ENCODE data around the gene RAX2. TPM values are rescaled to one million over a fixed set of nuclear protein-coding genes. Genes with fewer than 3 reads are reported as not detected.

Gene RAX2
- total and polyA plus RNA-seq, 2 of the 8 experiments (the other 6 are each of a cell fraction or from before 2014, with no cell fraction given): 0.08 TPM; not detected in 1

- CTCF ChIA-PET (ENCODE audit: partially characterized antibody): interaction anchor here (0.5 to 2.4 kb wide), 9 partner anchors 9 to 379 kb away, joined by 3 to 10 read pairs (median 4); no protein-coding TSS in a partner anchor
- POLR2A ChIA-PET (ENCODE audit: partially characterized antibody): no interaction called here
Measured at GRCh38 chr19:3817761-3818160, 45.7 kb upstream of the RAX2 start.

More at GRCh38 chr19:3817761-3818160, 45.7 kb upstream of the RAX2 start:
- H3K4me2 ChIP-seq (ENCODE audit: insufficient read depth in 1 of 2, low read depth in 2 of 2, low read length in 2 of 2): no peak overlapping the region
- H2BK5ac ChIP-seq (ENCODE audit: low read depth, low read length): no peak overlapping the region
- no peak overlapping the region for H2BK15ac ChIP-seq (ENCODE audit: low read length)
- no peaks in the 10 kb centered on the region for H3K36me3 ChIP-seq (ENCODE audit: control insufficient read depth in 2 of 4, insufficient read depth in 4 of 4, low read length in 3 of 4)
- no peak overlapping the region for H2BK20ac ChIP-seq (ENCODE audit: low read length)
- no peak overlapping the region for H3K14ac ChIP-seq (ENCODE audit: insufficient read length)
- H3K4me1 ChIP-seq (replicated peaks in 1 of 4; ENCODE audit: control insufficient read depth in 3 of 4, insufficient read depth in 4 of 4, low read length in 3 of 4): no peaks in the 10 kb centered on the region; a peak in 1 of 7 replicates
- H3K4me3 ChIP-seq (ENCODE audit: extremely low read depth in 1 of 4, insufficient read depth in 2 of 4, low read depth in 3 of 4, low read length in 4 of 4): no peak overlapping the region
- H2AFZ ChIP-seq (ENCODE audit: low read length): no peak overlapping the region
- no peak overlapping the region for H4K5ac ChIP-seq (ENCODE audit: insufficient read length, low read depth, low read length)
- H3K18ac ChIP-seq (ENCODE audit: extremely low read depth, low read length): no peak overlapping the region
- H2AK5ac ChIP-seq (ENCODE audit: low read depth, low read length): no peak overlapping the region
- no peak overlapping the region for H3K9ac ChIP-seq (replicated peaks in 1 of 4; ENCODE audit: extremely low read depth in 1 of 4, low read depth in 3 of 4, low read length in 3 of 4)
- no peaks in the 10 kb centered on the region for H3K9me3 ChIP-seq (ENCODE audit: insufficient read depth in 2 of 2, low read depth in 1 of 2, low read length in 1 of 2)
- H4K91ac ChIP-seq (replicated peaks; ENCODE audit: insufficient read length, low read length): no peak overlapping the region
- H3K27me3 ChIP-seq (replicated peaks in 1 of 4; ENCODE audit: control insufficient read depth in 3 of 4, extremely low read depth in 1 of 4, insufficient read depth in 3 of 4, low read length in 3 of 4): peaks cover 0 to 2% (median under 1%) of the 10 kb centered on the region in 4 experiments; a peak in 3 of 7 replicates
- TF ChIP-seq BACH1 (IDR thresholded peaks at IDR 0.05; ENCODE audit: low read length) (no peak), CHD2 (IDR thresholded peaks at IDR 0.05; ENCODE audit: low read length) (no peak), CTCF (IDR thresholded peaks at IDR 0.05; ENCODE audit: control extremely low read depth in 1 of 3, insufficient read depth in 1 of 3, low read depth in 1 of 3, low read length in 3 of 3) (no peak), GTF2F1 (IDR thresholded peaks at IDR 0.05; ENCODE audit: borderline replicate concordance, low read depth, low read length) (no peak), CBX8 (IDR thresholded peaks at IDR 0.05; ENCODE audit: borderline replicate concordance, low read depth, low read length) (no peak)
- no peaks in the 10 kb centered on the region for H3K23me2 ChIP-seq (ENCODE audit: low read depth, low read length)
- H2BK120ac ChIP-seq (replicated peaks; ENCODE audit: low read depth, low read length): no peak overlapping the region
- peaks cover 0 to 1% of the 10 kb centered on the region in 2 experiments for H4K20me1 ChIP-seq (replicated peaks in 1 of 2; ENCODE audit: control insufficient read depth in 1 of 2, insufficient read depth in 2 of 2, low read length in 2 of 2)
- no peak overlapping the region for H3K4ac ChIP-seq (replicated peaks; ENCODE audit: insufficient read length, low read depth, low read length)
- 91% methylated on average over 8 of the region's 8 CpGs; no CpG with 5 or more reads in 1 of the 2 experiments for WGBS, 2 experiments (ENCODE audit: extremely low coverage in 1 of 2, insufficient coverage in 1 of 2, insufficient read length in 1 of 2, insufficient replicate concordance in 2 of 2, low coverage in 1 of 2, low lambda C conversion rate in 2 of 2, missing lambda C conversion rate in 1 of 2)
- DNase-seq (ENCODE audit: low read depth in 1 of 2, low spot score in 2 of 2) (no peak), FAIRE-seq (no peak)
- H4K8ac ChIP-seq (ENCODE audit: extremely low read depth, insufficient read depth, low read length): peak overlapping the region; percentile 23; the same call in 1 of the 2 replicates
- no peak overlapping the region for H3K23ac ChIP-seq (ENCODE audit: insufficient read length)
- H2BK12ac ChIP-seq (ENCODE audit: low read depth, low read length): no peak overlapping the region
- no peak overlapping the region for H3K27ac ChIP-seq (ENCODE audit: low read depth, low read length)
- no peak overlapping the region for H3K56ac ChIP-seq (replicated peaks; ENCODE audit: insufficient read length, low read depth, low read length)
- no peaks in the 10 kb centered on the region for H3K79me2 ChIP-seq (ENCODE audit: control insufficient read depth in 1 of 2, insufficient read depth in 2 of 2, low read length in 2 of 2)
- H3K79me1 ChIP-seq (ENCODE audit: low read depth, low read length): no peaks in the 10 kb centered on the region
